K562 (cell line): ENCODE data around the gene FIGNL1. TPM values are rescaled to one million over a fixed set of nuclear protein-coding genes. Genes with fewer than 3 reads are reported as not detected.
A peak's percentile ranks its signal among the peaks of the same experiment; 100 is the strongest.

ENCODE experiments used
- ATAC-seq: fragments of 200-7000 bp; cut with Tn5 transposase; 3 replicates; pipeline ENCODE4 v1.9.1; 2020; ENCODE audit warnings: moderate library complexity
- BruUV-seq: library from RNA; stranded (reverse); fragments of 400-500 nt; replicated peaks from 2 replicates; lab custom pipeline; 2021; lab: Mats Ljungman, UMichigan
- CTCF ChIA-PET: fragments of 300-600 bp; formaldehyde crosslinking; extraction: SDS; loops from one replicate; lab custom pipeline; 2021; ENCODE audit warnings: low intra/inter-chr PET ratio; lab: Yijun Ruan, JAX
- POLR2A ChIA-PET: fragments of 300-600, 350-650 bp; sonication (Branson Sonifier 250); formaldehyde crosslinking; extraction: SDS; loops from one replicate; lab custom pipeline; 2021; ENCODE audit warnings: antibody characterized with exemption, inconsistent platforms; lab: Yijun Ruan, JAX
- DNase-seq, 4 experiments: peaks; one replicate each; pipeline versions ENCODE4 v3.0.0 to v3.0.0-alpha.2; 2011 to 2018; ENCODE audit warnings: low spot score in 3 of 4, mixed read lengths in 3 of 4; ENCODE audit errors: extremely low read depth in 1 of 4
- FAIRE-seq: peaks from 2 replicates; lab custom pipeline; 2011; peaks lifted over from hg19 to GRCh38; lab: Jason Lieb, UNC
- H2AFZ ChIP-seq: 2 replicates; pipeline ENCODE4 v1.6.0; 2011; ENCODE audit warnings: low read depth, low read length, control low read depth, inconsistent platforms
- H3K27ac ChIP-seq: fragments of 200-600 bp; 3 replicates; pipeline ENCODE4 v1.8.0; 2011; ENCODE audit warnings: low read depth, mild to moderate bottlenecking, control low read depth, inconsistent platforms, low read length, moderate library complexity, mixed read lengths; ENCODE audit errors: extremely low read depth
- H3K27me3 ChIP-seq, 2 experiments: fragments of 300-600 bp in 1 of 2; 2 replicates in 1 of 2; 3 replicates in 1 of 2; pipeline versions ENCODE4 v1.6.0 to v1.8.0; 2011; ENCODE audit warnings: inconsistent platforms in 2 of 2, low read length in 2 of 2, mild to moderate bottlenecking in 1 of 2, mixed read lengths in 1 of 2, moderate library complexity in 1 of 2; ENCODE audit not compliant: control insufficient read depth in 2 of 2, insufficient read depth in 2 of 2
- H3K36me3 ChIP-seq: fragments of 300-600 bp; 3 replicates; pipeline ENCODE4 v1.8.0; 2011; ENCODE audit warnings: mild to moderate bottlenecking, low read length, inconsistent platforms; ENCODE audit not compliant: control insufficient read depth, insufficient read depth
- H3K4me1 ChIP-seq, 2 experiments: fragments of 200-600 bp in 1 of 2; replicated peaks in 1 of 2; 2 replicates in 1 of 2; 3 replicates in 1 of 2; pipeline versions ENCODE4 v1.5.1 to v1.8.0; 2011; ENCODE audit warnings: inconsistent platforms in 2 of 2, low read length in 2 of 2, mild to moderate bottlenecking in 1 of 2, mixed read lengths in 1 of 2, moderate library complexity in 1 of 2; ENCODE audit not compliant: control insufficient read depth in 2 of 2, insufficient read depth in 2 of 2
- H3K4me2 ChIP-seq: 2 replicates; pipeline ENCODE4 v1.6.1; 2011; ENCODE audit warnings: low read length, control low read depth, inconsistent platforms, mixed read lengths; ENCODE audit not compliant: insufficient read depth
- H3K4me3 ChIP-seq: fragments of 200-600 bp; sonication (generic), shearing (Covaris generic); 2 replicates; pipeline ENCODE4 v1.5.1; 2016; ENCODE audit warnings: control low read depth, inconsistent platforms
- H3K79me2 ChIP-seq: fragments of 200-600 bp; 3 replicates; pipeline ENCODE4 v1.8.0; 2011; ENCODE audit warnings: low read length, inconsistent platforms; ENCODE audit not compliant: control insufficient read depth, insufficient read depth
- H3K9ac ChIP-seq, 2 experiments: 2 replicates each; pipeline versions ENCODE4 v1.6.0 to v1.6.1; 2011; ENCODE audit warnings: low read depth in 2 of 2, low read length in 2 of 2, control low read depth in 1 of 2, inconsistent platforms in 1 of 2, mild to moderate bottlenecking in 1 of 2, mixed read lengths in 1 of 2; ENCODE audit not compliant: insufficient read depth in 1 of 2
- H3K9me1 ChIP-seq: one replicate; pipeline ENCODE4 v1.6.0; 2011; ENCODE audit warnings: inconsistent platforms, mild to moderate bottlenecking, low read length, moderate library complexity; ENCODE audit not compliant: control insufficient read depth, insufficient read depth
- H3K9me3 ChIP-seq: replicated peaks from 2 replicates; pipeline ENCODE4 v1.5.1; 2011; ENCODE audit warnings: low read depth, low read length, inconsistent platforms; ENCODE audit not compliant: control insufficient read depth, insufficient read depth
- H4K20me1 ChIP-seq: replicated peaks from 2 replicates; pipeline ENCODE4 v1.6.1; 2011; ENCODE audit warnings: low read length, inconsistent platforms, mixed read lengths; ENCODE audit not compliant: control insufficient read depth, insufficient read depth
- BRCA1 ChIP-seq, 2 experiments: fragments of 450-650 bp in 1 of 2; sonication (generic) in 1 of 2; formaldehyde crosslinking in 1 of 2; IDR thresholded peaks; 2 replicates each; pipeline versions ENCODE4 v1.5.0 to v1.6.1; 2017 to 2020; ENCODE audit warnings: mild to moderate bottlenecking in 1 of 2, missing genetic modification reagents in 1 of 2
- CBX1 ChIP-seq: sonication (generic); IDR thresholded peaks from 2 replicates; pipeline ENCODE4 v1.6.1; 2016; ENCODE audit warnings: antibody characterized with exemption, low read depth, mild to moderate bottlenecking
- CEBPB ChIP-seq: fragments of 450-650 bp; IDR thresholded peaks from 2 replicates; pipeline ENCODE4 v1.6.1; 2016; ENCODE audit warnings: missing genetic modification characterization, missing compliant biosample characterization
- CEBPG ChIP-seq, 3 experiments: fragments of 200-800 bp in 1 of 3; sonication (Bioruptor generic) in 1 of 3; sonication (generic) in 1 of 3; formaldehyde crosslinking in 1 of 3; IDR thresholded peaks in 2 of 3; conservative IDR thresholded peaks in 1 of 3; 2 replicates each; pipeline versions ENCODE4 v1.6.1 to v1.8.0; 2016 to 2022; ENCODE audit warnings: missing compliant biosample characterization in 2 of 3, missing genetic modification characterization in 2 of 3, mild to moderate bottlenecking in 1 of 3, missing genetic modification reagents in 1 of 3
- CTBP1 ChIP-seq: fragments of 450-650 bp; IDR thresholded peaks from 2 replicates; pipeline ENCODE4 v1.6.1; 2016; ENCODE audit warnings: borderline replicate concordance
- DNMT1 ChIP-seq: fragments of 450-650 bp; IDR thresholded peaks from 2 replicates; pipeline ENCODE4 v1.6.1; 2016; ENCODE audit warnings: antibody characterized with exemption, mild to moderate bottlenecking
- FOXO4 ChIP-seq: fragments of 450-650 bp; formaldehyde crosslinking; IDR thresholded peaks from 2 replicates; pipeline ENCODE4 v1.4.0; 2020; ENCODE audit warnings: mild to moderate bottlenecking, moderate library complexity
- HMG20A ChIP-seq: fragments of 450-650 bp; formaldehyde crosslinking; conservative IDR thresholded peaks from 2 replicates; pipeline ENCODE4 v1.4.0; 2020; ENCODE audit warnings: mild to moderate bottlenecking, mixed read lengths
- NFATC3 ChIP-seq: fragments of 450-650 bp; IDR thresholded peaks from 2 replicates; pipeline ENCODE4 v1.6.1; 2017; ENCODE audit warnings: mild to moderate bottlenecking
- NR0B1 ChIP-seq: fragments of 450-650 bp; IDR thresholded peaks from one replicate; pipeline ENCODE4 v1.6.1; 2018; ENCODE audit warnings: mild to moderate bottlenecking, moderate library complexity; ENCODE audit not compliant: partially characterized antibody
- ZC3H8 ChIP-seq: fragments of 450-650 bp; IDR thresholded peaks from 2 replicates; pipeline ENCODE4 v1.6.1; 2017
- ZNF174 ChIP-seq: fragments of 250-450 bp; sonication (Bioruptor Pico); IDR thresholded peaks from 2 replicates; pipeline ENCODE4 v1.4.0; 2020; ENCODE audit warnings: mild to moderate bottlenecking
- ZNF79 ChIP-seq: fragments of 250-450 bp; sonication (Bioruptor Pico); IDR thresholded peaks from 2 replicates; pipeline ENCODE4 v1.4.0; 2020; ENCODE audit warnings: low read depth, mild to moderate bottlenecking, moderate library complexity
- WGBS: fragments of 100-300 bp; shearing (Covaris generic); methylation state at CpG from one replicate; pipeline ENCODE4 v1.1.6; 2016; ENCODE audit warnings: low coverage, mixed read lengths; ENCODE audit not compliant: insufficient coverage; ENCODE audit errors: missing lambda C conversion rate; 5-methylcytosine and 5-hydroxymethylcytosine counted together
- in situ Hi-C: fragments of 300-500 bp; cut with MboI; formaldehyde crosslinking; loops from 4 replicates; pipeline ENCODE4 v1.15.0; 2018; ENCODE audit warnings: inconsistent platforms, mixed read lengths
- intact Hi-C: fragments of 100-400 bp; cut with micrococcal nuclease; formaldehyde crosslinking; loops from 2 replicates; pipeline ENCODE4 v1.14.2; 2022
- polyA plus RNA-seq, 8 experiments: library from polyadenylated mRNA; depleted of rRNA in 4 of 8; stranded (reverse) in 5 of 8; unstranded in 3 of 8; fragments of >200 nt; fragmentation: Nextera tagmentation in 2 of 8; fragmentation: Illumina TruSeq in 1 of 8; extraction: Ambion mirVana in 2 of 8; extraction: Trizol in 1 of 8; gene quantifications; 2 replicates each; pipeline versions ENCODE4 v1.2.1 to v1.2.3, GENCODE V29; 2011 to 2014; ENCODE audit warnings: inconsistent platforms in 1 of 8, missing spikeins in 1 of 8
- total RNA-seq, 7 experiments: library from RNA; depleted of rRNA in 6 of 7; stranded (reverse); fragments of >200 nt in 6 of 7; fragmentation: Illumina TruSeq in 2 of 7; extraction: Trizol in 2 of 7; gene quantifications; 2 replicates each; pipeline versions ENCODE4 v1.2.1 to v1.2.3, GENCODE V29; 2011 to 2021; ENCODE audit warnings: low replicate concordance in 1 of 7

Gene FIGNL1
- total and polyA plus RNA-seq, 9 of the 15 experiments (the other 6 are each of a cell fraction or from before 2014, with no cell fraction given), result 15.5 to 48.3 (median 27.6) TPM

GRCh38 chr7:50422858-50423257, 27.3 kb downstream of the FIGNL1 start:
- Histone ChIP-seq H3K4me1 (peaks cover 0 to 2% of the 10 kb centered on the region in 2 experiments; a peak in 1 of 5 replicates), H4K20me1 (0 out of 2 replicates have a peak, but pooled peaks cover 4% of the 10 kb centered on the region), H3K36me3 (no peaks in the 10 kb centered on the region), H3K9me3 (no peaks in the 10 kb centered on the region), H3K9me1 (no peaks in the 10 kb centered on the region), H3K4me2 (no peak overlapping the region), H3K4me3 (no peak overlapping the region)
- BruUV-seq, result no TSS peak
- WGBS, result 11% methylated on average over 6 of the region's 6 CpGs
- no peak for FAIRE-seq
- no peak for TF ChIP-seq CEBPG (CRISPR knock-in tag; IDR thresholded peaks at IDR 0.05)
- peak in 1 of 2 experiments; percentile 34; a peak in 1 of 4 replicates for TF ChIP-seq CEBPG (tag; conservative IDR thresholded peaks at IDR 0.05 in 1 of 2, IDR thresholded peaks at IDR 0.05 in 1 of 2)
- TF ChIP-seq ZNF174 (CRISPR knock-in tag), result no peak
- TF ChIP-seq NFATC3, result no peak
- no peak for TF ChIP-seq CBX1
- no peak for TF ChIP-seq ZC3H8
- no peak for TF ChIP-seq ZNF79
- TF ChIP-seq NR0B1, result no peak
- no peak for TF ChIP-seq DNMT1
- TF ChIP-seq CTBP1, result no peak
- TF ChIP-seq HMG20A (CRISPR knock-in tag), result no peak
- no peak for TF ChIP-seq BRCA1 (IDR thresholded peaks at IDR 0.05)
- TF ChIP-seq BRCA1 (CRISPR knock-in tag; IDR thresholded peaks at IDR 0.05), result no peak
- peak; percentile 60 for TF ChIP-seq CEBPB (tag)
- TF ChIP-seq FOXO4 (CRISPR knock-in tag), result no peak
- TF ChIP-seq, all 486 proteins: peak for 2
- ChIA-PET CTCF (no interaction called here), POLR2A (no interaction called here)
- Histone ChIP-seq H2AFZ (no peak overlapping the region), H3K9ac (no peak overlapping the region), H3K27me3 (peaks cover 2 to 5% of the 10 kb centered on the region in 2 experiments; a peak in 1 of 5 replicates), H3K79me2 (no peaks in the 10 kb centered on the region), H3K27ac (no peak overlapping the region)
- ATAC-seq, result no peak
- DNase-seq, result no peak
- intact Hi-C loops, result no loop called here
- in situ Hi-C loops, result no loop called here
